Activated CD4-positive, CD25-positive, alpha-beta regulatory T cell treated with anti-CD3 and anti-CD28 coated beads, Interleukin-2, amount 50 U/mL, for 72 hours (primary cell): ENCODE results near the gene LSS.

Experiments used
- DNase-seq: peaks from one replicate; pipeline ENCODE4 v3.0.0; 2021

LSS gene

GRCh38 chr21:46165098-46165497, 63.5 kb downstream of the LSS start:
- no peak for DNase-seq

DNA sequence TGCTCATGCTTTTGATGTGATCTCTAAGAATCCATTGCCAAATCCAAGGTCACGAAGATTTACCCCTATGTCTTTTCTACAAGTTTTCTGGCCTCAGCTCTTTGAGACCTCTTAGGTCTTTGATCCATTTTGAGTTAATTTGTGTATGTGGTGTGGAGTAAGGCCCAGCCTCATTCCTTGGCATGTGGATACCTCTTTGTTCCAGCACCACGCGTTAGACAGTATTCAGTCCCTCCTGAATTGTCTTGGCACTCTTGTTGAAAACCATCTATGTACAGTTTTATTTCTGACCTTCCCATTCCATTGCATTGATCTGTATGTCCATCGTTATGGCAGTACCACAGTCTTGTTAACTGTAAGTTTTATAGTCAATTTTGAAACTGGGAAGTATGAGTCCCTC, 65.2 kb downstream of the LSS start:
- DNase-seq, result no peak

DNA sequence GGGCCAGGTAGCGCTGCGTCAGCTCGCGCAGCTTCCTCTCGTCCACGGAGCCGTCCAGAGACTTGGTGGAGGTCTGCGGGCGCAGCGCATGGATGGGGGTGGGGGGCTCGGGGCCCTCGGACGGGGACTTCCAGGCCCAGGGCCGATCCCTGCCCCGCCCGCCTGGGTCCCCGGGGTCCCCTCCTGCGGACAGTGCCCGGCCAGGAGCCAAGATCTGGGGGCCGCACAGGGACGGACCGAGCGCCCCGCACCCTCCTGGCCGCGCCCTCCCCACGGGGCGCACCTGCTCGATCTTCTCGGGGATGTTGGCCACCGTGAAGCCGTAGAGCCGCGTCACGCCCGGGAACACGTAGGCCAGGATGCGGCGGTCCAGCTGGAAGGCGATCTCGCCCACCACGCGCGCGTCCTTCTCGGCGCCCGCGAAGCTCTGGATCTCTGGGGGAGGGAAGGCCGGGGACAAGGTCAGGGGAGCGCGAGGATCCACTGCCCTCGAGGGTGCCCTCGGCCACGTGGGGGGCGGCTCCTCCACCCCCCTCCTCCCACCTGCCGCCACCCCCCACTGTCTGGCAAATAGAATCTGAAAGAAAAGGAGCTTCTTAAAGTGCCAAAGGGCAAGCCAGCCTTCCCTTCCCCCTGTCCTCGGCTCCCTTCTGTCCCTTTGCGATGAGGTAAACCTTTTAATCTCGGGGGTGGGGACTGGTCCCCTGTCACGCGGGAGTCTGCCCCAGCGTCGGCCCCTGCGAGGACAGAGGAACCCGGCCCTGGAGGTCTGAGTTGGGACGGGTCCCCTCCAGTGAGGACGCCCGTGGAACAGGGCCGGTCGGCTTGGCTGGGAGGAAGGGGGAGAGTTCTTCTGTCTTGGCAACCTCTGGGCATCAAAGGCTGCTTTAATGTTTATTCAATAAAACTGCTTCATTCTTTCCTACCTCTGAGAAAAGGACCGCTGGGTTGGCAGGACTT, 66.7 kb downstream of the LSS start:
- no peak for DNase-seq

- DNase-seq, result no peak
These were observed 67.5 kb downstream of the LSS start for GRCh38 chr21:46160907-46161632.

- DNase-seq, result no peak
These were observed 68.0 kb downstream of the LSS start for GRCh38 chr21:46160657-46160906.

GRCh38 chr21:46159841-46160656, 68.5 kb downstream of the LSS start:
- no peak for DNase-seq

DNA sequence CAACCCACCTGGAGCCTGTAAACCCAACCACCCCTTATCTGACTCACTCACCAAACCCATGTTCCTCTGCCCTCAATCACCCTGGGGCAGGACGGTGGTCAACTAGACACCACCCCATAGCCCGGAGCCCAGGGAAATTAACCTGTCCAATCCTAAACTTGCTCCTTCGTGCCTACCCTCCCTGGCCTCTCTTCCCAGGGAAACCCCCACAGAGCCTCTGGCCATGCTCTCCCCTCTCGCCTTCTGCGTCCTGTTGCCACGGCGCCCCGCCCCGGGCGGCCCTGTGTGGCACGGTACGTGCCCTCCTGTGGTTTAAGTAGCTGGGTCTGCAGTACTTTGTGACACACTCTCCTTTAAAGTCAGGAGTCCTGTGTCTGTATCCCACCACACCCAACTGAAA, 69.2 kb downstream of the LSS start:
- DNase-seq, result no peak

DNA sequence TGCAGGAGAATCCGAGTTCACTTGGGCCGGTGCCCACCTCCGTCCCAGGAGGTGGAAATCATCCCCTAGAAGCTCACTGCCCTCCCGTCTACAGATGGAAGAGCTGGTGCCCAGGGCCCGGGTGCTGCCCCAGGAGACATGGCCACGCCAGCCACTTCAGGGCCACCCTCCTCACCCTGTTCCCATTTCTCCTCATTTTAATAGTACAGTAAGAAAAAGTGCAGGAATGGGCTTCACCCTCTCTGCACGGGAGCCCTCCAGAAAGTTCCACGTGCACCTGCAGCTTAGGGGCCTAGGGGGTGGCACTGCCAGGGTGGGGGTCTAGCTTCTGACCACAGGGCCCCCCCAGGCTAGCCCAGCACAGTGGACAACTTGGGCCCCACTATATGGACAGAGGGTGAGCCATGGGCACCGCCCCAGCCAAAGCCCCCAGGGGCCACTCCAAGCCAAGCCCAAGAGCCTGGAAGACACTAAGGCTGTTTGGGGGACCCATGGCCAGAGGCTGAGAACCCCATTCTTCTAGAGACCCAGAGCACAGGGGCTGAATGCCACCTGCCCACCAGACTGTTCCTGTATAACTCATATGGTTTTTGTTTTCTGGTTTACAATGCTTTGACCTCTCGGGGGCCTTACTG, 69.8 kb downstream of the LSS start:
- DNase-seq, result no peak

- DNase-seq, result no peak
These were observed 70.6 kb downstream of the LSS start for GRCh38 chr21:46157987-46158451.

- no peak for DNase-seq
These were observed 71.1 kb downstream of the LSS start for GRCh38 chr21:46157396-46157986.

DNA sequence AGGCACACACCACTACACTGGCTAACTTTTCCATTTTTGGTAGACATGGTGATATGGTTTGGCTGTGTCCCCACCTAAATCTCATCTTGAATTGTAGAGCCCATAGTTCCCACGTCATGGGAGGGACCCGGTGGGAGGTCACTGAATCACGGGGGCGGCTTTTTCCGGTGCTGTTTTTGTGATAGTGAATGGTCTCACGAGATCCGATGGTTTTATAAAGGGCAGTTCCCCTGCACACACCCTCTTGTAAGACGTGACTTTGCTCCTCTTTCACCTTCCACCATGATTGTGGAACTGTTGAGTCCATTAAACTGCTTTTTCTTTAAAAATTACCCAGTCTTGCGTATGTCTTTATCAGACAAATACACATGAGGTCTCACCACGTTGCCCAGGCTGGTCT, 71.9 kb downstream of the LSS start:
- no peak for DNase-seq

- DNase-seq, result no peak
These were observed 72.3 kb downstream of the LSS start for GRCh38 chr21:46156378-46156645.

DNA sequence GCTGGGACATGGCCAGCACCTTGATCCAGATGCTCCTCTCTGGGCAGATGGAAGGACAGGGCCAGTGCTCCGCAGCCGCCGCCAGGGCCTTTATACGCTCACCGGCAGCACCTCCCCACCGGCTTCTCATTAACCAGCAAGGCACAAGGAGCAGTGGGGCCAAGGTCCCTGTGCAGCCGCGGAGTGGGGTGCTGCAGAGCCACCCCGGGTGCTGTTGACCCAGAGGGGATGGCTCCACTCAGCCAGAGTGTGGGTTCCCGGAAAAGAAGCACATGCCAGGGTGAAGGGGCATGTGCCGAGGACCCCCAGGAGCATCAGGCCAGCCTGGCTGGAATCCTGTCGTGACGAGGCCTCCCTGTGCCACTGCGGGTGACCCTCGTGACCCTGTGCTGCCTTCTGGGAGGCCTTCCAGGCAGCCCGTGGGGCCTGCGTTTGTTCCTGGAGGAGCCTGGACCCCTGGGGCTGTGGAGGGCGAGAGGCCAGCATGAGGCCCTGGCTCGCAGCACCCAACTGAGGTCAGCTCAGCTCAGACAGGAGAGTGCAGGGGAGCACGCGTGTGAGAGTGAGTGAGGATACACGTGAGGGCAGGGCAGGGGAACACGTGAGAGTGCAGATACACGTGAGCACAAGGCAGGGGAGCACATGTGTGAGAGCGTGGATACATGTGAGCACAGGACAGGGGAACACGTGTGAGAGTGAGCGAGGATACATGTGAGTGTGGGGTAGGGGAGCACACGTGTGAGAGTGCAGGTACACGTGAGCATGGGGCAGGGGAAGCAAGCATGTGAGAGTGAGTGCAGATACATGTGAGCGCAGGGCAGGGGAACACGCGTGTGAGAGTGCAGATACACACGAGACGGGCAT, 72.8 kb downstream of the LSS start, which contains the start of gene FTCD:
Gene FTCD (minus strand): TSS at position 66 of the 864 bp plus-strand sequence. CDS start 56 bp downstream, at position 10.
- DNase-seq, result no peak

DNA sequence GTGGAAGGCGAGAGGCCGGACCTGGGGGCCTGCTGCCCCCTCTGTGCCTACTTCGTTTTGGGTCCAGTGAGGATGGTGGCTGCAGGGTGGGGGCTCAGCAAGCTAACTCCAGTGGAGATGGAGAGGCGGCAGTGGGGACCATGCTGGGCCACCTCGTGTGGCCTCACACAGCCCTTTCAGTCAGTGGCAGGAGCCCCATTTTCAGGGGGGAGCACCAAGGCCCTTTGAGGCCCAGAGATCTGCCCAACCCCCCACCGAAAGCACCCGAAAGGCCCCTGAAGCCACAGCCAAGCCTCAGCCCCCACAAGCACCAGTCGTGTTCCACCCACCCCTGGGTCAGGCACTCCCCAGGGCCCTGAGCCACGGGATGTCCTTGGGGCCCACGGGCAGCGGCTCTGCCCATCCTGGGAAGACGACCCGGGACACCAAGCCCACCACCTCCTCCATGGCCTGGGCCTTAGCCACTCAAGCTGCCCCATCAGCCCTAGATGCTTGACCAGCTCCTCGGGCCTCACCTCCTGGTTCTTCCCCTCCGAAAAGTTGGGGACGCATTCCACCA, 73.5 kb downstream of the LSS start:
- no peak for DNase-seq

DNA sequence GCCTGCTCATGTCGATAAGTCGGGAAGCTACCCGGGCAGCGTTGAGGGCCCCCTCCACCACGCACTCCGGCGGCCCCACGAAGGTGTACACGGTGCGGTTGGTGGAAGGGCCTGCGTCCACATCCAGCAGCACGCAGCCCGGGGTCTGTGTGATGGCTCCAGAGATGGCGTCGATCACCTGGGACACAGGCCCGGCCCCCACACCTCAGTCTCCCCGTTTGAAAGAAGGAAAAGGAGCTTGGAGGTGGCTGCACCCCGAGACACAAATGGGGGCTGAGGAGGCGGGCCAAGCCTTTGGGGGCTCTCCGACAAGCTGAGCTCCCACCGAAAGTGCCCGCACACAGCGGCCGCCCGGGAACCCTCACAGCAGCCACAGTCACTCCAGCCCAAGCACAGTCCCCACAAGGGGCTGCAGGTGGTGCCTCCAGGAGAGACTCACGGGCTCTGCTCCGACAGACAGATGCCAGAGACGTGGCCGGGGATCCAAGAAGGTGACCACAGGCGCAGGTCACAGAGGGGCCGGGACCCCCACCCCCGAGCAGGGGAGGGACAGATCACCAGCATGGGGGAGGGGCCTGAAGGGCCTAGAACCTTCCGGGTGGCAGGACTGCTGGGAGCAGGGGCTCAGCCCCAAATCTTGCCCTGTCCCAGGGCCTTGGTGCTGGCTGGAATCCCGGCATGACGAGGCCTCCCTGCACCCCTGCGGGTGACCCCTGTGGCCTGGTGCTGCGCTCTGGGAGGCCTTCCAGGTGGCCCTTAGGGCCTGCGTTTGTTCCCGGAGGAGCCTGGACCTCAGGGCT, 74.2 kb downstream of the LSS start:
- no peak for DNase-seq

GRCh38 chr21:46153247-46154154, 75.1 kb downstream of the LSS start:
- peak; percentile 68 for DNase-seq

GRCh38 chr21:46152927-46153246, 75.7 kb downstream of the LSS start:
- DNase-seq, result peak; percentile 22

GRCh38 chr21:46151989-46152926, 76.3 kb downstream of the LSS start:
- peak; percentile 21 for DNase-seq
